HuH-7 (cell line): ENCODE measurements around the gene PFAS.
"Not testable (repeated sequence)": the region's sequence is repeated elsewhere in the genome, so short reads cannot be mapped to it uniquely, and the experiment has no call there.

ENCODE experiments used
- DNase-seq: peaks from one replicate; pipeline ENCODE4 v3.0.0; 2011; ENCODE audit warnings: low spot score

The PFAS gene

GRCh38 chr17:8227238-8227581 lies 21.9 kb upstream of the PFAS start:
- no peak for DNase-seq

- no peak for DNase-seq
Measured at GRCh38 chr17:8231701-8232100, 17.4 kb upstream of the PFAS start.

- DNase-seq: no peak
Measured at GRCh38 chr17:8234361-8235270, 14.5 kb upstream of the PFAS start.

GRCh38 chr17:8235676-8236075 lies 13.4 kb upstream of the PFAS start:
- no peak for DNase-seq

DNA sequence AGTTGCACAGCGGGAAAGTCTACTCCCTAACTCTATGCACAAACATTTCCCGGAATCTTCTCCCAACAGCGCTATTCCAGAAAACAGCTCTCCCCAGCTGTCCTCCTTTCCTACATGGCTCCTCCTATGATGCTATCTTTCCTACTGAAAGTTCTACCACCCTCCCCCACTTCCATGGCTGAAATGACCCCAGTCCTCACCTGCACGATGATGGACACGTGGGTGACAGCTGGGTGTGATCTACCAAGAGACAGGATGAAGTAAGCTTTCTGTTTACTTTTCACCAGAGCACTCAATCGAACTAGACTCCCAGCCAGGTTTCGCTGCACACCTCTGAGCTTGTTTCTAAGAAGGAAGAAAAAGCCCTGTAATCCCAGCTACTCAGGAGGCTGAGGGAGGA lies 11.9 kb upstream of the PFAS start:
- no peak for DNase-seq

- no peak for DNase-seq
Measured at GRCh38 chr17:8237886-8238285, 11.2 kb upstream of the PFAS start.

DNA sequence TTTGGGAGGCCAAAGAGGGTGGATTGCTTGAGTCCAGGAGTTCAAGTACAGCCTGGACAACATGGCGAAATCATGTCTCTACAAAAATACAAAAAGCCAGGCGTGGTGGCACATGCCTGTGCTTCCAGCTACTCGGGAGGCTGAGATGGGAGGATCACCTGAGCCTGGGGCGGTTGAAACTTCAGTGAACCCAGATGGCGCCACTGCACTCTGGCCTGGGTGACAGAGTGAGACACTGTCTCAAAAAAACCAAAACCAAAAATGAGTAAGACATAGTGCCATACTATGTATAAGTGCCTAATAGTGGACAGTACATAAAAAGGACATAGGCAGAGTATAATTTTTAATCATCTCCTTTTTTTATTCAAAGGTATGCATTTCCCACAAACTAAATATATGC lies 5.3 kb upstream of the PFAS start:
- DNase-seq: no peak

GRCh38 chr17:8244768-8245167 lies 4.3 kb upstream of the PFAS start:
- DNase-seq: no peak

DNA sequence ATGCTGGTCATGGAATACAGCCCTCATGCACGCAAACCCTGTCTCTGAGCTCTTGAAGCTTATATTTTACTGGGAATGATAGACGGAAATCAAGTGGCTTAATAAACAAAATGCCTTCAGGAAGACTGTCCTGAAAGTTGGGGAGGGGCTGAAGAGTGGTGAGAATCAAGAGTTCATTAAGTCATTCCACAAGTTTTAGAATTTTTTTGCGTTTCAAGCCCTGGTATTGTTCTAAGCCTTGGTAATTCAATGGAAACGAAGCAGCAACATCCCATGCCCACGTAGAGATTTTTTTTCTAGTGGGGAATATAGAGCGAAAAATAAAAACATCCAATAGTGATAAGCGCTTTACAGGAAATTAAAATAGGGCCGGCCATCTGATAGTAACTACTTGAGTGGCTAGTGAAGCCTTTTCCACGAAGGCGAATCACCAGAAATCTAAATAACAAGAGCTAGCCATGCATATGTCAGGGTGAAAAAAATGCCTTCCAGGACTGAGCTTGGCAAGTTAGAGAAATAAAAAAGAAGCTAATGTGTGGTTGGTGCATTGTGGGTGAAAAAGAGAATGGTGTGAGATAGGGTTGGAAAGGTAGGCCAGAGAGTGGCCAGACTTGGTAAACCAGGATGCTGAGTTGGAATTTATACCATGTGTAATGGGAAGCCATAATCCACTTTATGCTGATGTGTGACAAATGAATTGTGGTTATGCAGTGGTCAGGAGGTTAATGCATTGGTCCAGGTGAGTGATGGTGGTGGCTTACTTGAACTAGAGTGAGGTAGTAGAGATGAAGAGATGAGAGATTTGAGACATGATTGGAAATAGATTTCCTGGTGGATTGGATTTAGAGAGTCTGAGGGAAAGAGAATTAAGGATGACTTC lies 772 bp downstream of the PFAS start:
- no peak for DNase-seq

DNA sequence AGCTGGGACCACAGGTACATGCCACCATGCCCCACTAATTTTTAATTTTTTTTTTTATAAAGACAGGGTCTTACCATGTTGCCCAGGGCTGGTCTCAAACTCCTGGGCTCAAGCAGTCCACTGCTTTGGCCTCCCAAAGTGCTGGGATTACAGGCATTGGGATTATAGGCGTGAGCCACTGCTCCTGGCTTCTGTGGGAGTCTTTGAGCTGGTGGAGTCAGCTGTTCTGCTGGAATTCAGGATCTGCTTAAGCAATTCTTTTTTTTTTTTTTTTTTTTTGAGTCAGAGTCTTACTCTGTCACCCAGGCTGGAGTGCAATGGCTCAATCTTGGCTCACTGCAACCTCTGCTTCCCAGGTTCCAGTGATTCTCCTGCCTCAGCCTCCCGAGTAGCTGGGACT lies 2.3 kb downstream of the PFAS start:
- not testable (repeated sequence) for DNase-seq

DNA sequence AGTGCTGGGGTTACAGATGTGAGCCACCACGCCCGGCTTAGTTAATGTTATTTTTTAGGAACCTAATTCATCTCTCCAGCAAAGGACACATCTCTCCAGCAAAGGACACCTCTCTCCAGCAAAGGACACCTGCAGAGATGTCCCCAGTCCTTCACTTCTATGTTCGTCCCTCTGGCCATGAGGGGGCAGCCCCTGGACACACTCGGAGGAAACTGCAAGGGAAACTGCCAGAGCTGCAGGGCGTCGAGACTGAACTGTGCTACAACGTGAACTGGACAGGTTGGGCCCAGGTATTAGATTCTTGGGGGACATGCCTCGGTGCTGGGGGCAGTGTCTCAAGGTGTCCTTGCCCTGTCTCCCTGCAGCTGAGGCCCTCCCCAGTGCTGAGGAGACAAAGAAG lies 4.7 kb downstream of the PFAS start:
- no peak for DNase-seq

DNA sequence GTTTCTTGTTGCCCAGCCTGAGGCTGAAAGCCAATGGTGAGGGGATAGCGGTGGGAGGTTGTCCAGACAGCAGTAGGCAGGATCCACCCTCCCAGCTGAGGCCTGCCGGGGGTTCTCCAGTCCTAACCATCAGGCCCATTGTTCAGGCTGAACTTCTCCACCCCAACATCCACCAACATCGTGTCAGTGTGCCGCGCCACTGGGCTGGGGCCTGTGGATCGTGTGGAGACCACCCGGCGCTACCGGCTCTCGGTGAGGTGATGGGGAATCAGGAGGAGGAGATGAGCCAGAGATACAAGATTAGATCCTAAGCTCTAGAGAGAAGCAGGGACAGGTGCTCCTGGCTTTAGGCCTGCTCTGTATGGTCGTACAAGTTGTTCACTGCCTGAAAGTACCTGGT lies 5.8 kb downstream of the PFAS start:
- DNase-seq: no peak

DNA sequence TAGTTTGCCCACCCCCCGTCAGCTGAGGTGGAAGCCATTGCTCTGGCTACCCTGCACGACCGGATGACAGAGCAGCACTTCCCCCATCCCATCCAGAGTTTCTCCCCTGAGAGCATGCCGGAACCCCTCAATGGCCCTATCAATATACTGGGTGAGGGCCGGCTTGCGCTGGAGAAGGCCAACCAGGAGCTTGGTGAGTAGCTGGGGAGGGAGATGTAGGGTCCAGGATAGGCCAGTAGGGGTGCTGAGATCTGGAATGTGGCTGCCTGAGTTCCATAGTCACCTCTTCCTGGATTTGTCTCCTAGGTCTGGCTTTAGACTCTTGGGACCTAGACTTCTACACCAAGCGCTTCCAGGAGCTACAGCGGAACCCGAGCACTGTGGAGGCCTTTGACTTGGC lies 6.4 kb downstream of the PFAS start:
- no peak for DNase-seq

DNA sequence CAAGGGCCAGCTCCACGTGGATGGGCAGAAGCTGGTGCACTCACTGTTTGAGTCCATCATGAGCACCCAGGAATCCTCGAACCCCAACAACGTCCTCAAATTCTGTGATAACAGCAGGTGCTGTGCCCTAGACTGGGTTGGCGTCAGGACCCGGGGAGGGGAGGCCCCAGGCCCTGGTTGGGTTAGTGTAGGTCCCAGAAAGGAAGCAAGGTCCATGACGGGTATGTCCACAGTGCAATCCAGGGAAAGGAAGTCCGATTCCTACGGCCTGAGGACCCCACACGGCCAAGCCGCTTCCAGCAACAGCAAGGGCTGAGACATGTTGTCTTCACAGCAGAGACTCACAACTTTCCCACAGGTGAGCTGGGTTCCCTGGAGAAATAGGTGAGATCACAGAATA lies 7.2 kb downstream of the PFAS start:
- no peak for DNase-seq

DNA sequence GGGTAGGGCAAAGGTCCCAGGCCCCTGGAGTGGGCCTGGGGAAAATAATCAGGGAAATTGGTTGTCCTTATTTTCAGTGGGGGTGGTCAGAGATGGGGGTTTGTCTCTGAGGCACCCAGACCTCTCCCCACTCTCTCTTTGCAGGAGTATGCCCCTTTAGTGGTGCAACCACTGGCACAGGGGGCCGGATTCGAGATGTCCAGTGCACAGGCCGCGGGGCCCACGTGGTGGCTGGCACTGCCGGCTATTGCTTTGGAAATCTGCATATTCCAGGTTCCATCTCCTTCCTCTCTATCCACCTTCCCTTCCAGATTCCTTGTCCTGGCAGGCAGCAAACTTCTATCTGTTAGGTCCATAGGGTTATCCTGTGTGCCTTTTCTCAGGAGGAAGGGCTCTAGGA lies 7.6 kb downstream of the PFAS start:
- no peak for DNase-seq

GRCh38 chr17:8257801-8258200 lies 8.7 kb downstream of the PFAS start:
- DNase-seq: no peak

GRCh38 chr17:8264320-8264719 lies 15.2 kb downstream of the PFAS start:
- no peak for DNase-seq

GRCh38 chr17:8264836-8265542 lies 15.9 kb downstream of the PFAS start:
- no peak for DNase-seq

DNA sequence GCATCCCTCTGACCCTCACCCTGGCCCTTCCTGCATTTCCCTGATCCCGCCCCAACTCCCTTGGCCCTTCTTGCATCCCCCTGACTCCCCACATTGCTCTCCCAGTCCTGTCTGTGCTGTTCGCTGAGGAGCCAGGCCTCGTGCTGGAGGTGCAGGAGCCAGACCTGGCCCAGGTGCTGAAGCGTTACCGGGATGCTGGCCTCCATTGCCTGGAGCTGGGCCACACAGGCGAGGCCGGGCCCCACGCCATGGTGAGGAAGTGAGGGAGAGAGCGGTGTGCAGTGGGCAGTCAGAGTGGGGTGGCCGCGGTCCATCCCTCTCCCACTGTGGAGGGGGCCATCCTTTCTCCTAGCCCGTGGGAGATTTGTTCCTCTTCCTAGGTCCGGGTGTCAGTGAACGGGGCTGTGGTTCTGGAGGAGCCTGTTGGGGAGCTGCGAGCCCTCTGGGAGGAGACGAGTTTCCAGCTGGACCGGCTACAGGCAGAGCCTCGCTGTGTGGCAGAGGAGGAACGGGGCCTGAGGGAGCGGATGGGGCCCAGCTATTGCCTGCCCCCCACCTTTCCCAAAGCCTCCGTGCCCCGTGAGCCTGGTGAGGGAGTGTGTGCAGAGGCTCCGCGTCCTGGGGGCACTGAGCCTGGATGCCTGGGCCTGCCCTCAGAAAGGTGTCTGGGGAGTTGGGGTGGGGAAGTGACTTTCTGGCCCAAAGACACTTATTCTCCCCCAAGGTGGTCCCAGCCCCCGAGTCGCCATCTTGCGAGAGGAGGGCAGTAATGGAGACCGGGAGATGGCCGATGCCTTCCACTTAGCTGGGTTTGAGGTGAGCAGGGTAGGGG lies 17.8 kb downstream of the PFAS start:
- no peak for DNase-seq

- DNase-seq: no peak
Measured at GRCh38 chr17:8267480-8268147, 18.5 kb downstream of the PFAS start.
